ENCODE measurements around the gene AOAH. TPM values are rescaled to one million over a fixed set of nuclear protein-coding genes. Genes with fewer than 3 reads are reported as not detected.
"Not testable (repeated sequence)": the region's sequence is repeated elsewhere in the genome, so short reads cannot be mapped to it uniquely, and the experiment has no call there.

AOAH gene
- total RNA-seq, 4 donors from 2014 or later, result 0.93 to 20.5 (median 9.9) TPM

DNA sequence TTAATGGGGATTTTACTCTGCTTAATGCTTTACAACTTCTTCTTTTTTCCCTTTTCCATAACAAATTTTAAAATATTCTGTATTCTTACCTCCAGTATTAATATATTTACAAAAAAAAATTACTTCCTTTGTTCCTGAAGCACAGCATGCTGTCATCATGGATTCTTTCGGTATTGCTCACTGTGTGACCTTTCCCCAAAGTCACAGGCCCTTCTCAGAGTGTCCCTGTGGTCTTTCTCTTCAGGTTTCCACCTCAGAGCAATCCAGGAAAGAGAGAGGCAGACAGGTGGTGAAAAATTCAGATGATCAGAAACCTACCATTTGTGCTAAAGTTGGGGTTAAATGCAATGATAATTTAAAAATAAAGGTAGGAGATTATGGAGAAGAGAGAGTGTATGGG lies 13.0 kb downstream of the AOAH start:
- ATAC-seq, result no peak

DNA sequence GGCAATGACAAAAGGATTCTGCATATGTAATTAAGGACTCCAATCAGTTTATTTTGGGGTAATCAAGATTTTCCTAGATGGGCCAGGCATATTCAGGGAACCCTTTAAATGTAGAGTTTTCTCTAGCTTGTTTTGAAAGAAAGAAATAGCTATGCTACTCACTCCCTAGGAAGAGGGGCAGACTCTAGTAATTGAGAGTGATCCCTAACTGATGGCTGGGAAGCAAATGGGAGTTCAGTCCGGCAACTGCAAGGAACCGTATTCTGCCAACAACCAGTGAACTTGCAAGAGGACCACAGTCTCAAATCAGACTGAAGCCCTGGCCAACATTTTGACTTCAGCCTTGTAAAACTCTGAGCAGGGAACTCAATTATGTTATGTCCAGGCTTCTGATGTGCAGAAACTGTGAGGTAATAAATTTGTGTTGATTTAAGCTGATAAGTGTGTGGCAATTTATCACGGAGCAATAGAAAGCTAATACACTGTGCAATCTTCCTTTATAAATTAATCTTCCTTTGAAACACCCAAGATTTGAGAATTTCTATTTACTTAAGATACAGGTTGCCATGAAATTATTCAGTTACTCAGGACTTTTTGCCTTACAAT lies 14.0 kb downstream of the AOAH start:
- no peaks in the 10 kb centered on the region for H3K4me1 ChIP-seq
- no peak for ATAC-seq
- H3K27me3 ChIP-seq, result no peaks in the 10 kb centered on the region
- H3K9me3 ChIP-seq, result peaks cover 0 to 15% (median 0%) of the 10 kb centered on the region in 3 donors
- TF ChIP-seq POLR2A (IDR thresholded peaks at IDR 0.05), result no peak
- TF ChIP-seq EP300 (IDR thresholded peaks at IDR 0.05), result no peak
- no peak for TF ChIP-seq POLR2AphosphoS5 (IDR thresholded peaks at IDR 0.05)
- TF ChIP-seq, protein P1, sequence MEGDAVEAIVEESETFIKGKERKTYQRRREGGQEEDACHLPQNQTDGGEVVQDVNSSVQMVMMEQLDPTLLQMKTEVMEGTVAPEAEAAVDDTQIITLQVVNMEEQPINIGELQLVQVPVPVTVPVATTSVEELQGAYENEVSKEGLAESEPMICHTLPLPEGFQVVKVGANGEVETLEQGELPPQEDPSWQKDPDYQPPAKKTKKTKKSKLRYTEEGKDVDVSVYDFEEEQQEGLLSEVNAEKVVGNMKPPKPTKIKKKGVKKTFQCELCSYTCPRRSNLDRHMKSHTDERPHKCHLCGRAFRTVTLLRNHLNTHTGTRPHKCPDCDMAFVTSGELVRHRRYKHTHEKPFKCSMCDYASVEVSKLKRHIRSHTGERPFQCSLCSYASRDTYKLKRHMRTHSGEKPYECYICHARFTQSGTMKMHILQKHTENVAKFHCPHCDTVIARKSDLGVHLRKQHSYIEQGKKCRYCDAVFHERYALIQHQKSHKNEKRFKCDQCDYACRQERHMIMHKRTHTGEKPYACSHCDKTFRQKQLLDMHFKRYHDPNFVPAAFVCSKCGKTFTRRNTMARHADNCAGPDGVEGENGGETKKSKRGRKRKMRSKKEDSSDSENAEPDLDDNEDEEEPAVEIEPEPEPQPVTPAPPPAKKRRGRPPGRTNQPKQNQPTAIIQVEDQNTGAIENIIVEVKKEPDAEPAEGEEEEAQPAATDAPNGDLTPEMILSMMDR (IDR thresholded peaks at IDR 0.05), result no peak
- H3K4me3 ChIP-seq, result no peak overlapping the region
- no peak overlapping the region for H3K27ac ChIP-seq
- H3K36me3 ChIP-seq, result no peaks in the 10 kb centered on the region
- 14 to 38% methylated on average over 1 to 3 of the region's 3 CpGs for WGBS, 2 donors (ENCODE audit: low coverage in 1 of 2)

More for the DNA sequence above, 13.0 kb downstream of the AOAH start:
- no peaks in the 10 kb centered on the region for H3K36me3 ChIP-seq
- peaks cover 0 to 8% (median 0%) of the 10 kb centered on the region in 3 donors for H3K9me3 ChIP-seq
- no peaks in the 10 kb centered on the region for H3K4me1 ChIP-seq
- WGBS, 2 donors (ENCODE audit: low coverage in 1 of 2), result 73 to 80% methylated on average over 1 of the region's 1 CpG
- H3K4me3 ChIP-seq, result no peak overlapping the region
- H3K27me3 ChIP-seq, result no peaks in the 10 kb centered on the region
- H3K27ac ChIP-seq, result no peak overlapping the region
- TF ChIP-seq POLR2A (IDR thresholded peaks at IDR 0.05), result no peak
- no peak for TF ChIP-seq POLR2AphosphoS5 (IDR thresholded peaks at IDR 0.05)
- TF ChIP-seq EP300 (IDR thresholded peaks at IDR 0.05), result no peak
- TF ChIP-seq, protein P1 (IDR thresholded peaks at IDR 0.05), result no peak

DNA sequence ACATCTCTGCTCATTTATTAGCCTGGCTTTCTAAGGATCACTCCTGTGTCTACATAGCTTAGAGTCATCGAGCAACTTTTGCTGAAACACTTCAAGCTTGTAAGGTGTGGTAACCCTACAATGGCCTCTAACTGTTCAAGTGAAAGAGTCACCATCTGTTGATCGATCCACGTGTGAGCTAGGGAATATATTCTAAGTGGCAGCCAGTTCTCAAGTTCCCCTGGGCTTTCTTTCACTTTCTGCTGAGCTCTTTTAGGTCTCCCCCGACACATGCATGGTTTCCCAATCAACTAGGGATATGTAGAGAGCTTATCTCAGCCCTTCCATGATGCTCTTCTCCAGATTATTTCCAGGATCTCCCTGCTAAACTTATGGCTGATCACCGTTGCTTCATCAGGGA lies 15.5 kb downstream of the AOAH start:
- 80 to 83% methylated on average over 2 to 4 of the region's 5 CpGs for WGBS, 2 donors (ENCODE audit: low coverage in 1 of 2)
- ATAC-seq, result no peak
- no peaks in the 10 kb centered on the region for H3K27me3 ChIP-seq
- peaks cover 0 to 15% (median 0%) of the 10 kb centered on the region in 3 donors for H3K9me3 ChIP-seq
- no peaks in the 10 kb centered on the region for H3K4me1 ChIP-seq
- TF ChIP-seq POLR2A (IDR thresholded peaks at IDR 0.05) (no peak), EP300 (IDR thresholded peaks at IDR 0.05) (no peak), POLR2AphosphoS5 (IDR thresholded peaks at IDR 0.05) (no peak)
- TF ChIP-seq, protein P1 (IDR thresholded peaks at IDR 0.05), result no peak
- H3K36me3 ChIP-seq, result no peaks in the 10 kb centered on the region
- H3K27ac ChIP-seq, result no peak overlapping the region
- H3K4me3 ChIP-seq, result no peak overlapping the region

DNA sequence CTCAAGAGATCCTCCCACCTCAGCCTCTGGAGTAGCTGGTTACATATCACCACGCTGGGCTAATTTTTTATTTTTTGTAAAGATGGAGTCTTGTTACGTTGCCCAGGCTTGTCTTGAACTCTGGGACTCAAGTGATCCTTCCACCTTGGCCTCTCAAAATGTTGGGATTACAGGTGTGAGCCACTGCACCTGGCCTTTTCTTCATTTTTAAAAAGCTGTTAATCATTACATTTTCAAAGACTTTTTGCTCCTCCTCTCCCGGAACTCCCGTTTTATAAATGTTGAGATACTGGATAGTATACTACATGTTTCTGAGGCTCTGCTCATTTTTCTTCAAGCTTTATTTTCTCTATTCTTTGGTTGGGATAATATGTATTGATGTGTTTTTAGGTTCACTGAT lies 16.4 kb downstream of the AOAH start:
- WGBS, 2 donors (ENCODE audit: low coverage in 1 of 2), result 67 to 83% methylated on average over 4 of the region's 4 CpGs
- no peaks in the 10 kb centered on the region for H3K36me3 ChIP-seq
- H3K27ac ChIP-seq, result no peak overlapping the region
- no peak for ATAC-seq
- peaks cover 0 to 15% (median 0%) of the 10 kb centered on the region in 3 donors for H3K9me3 ChIP-seq
- no peaks in the 10 kb centered on the region for H3K27me3 ChIP-seq
- H3K4me1 ChIP-seq, result no peaks in the 10 kb centered on the region
- no peak overlapping the region for H3K4me3 ChIP-seq
- TF ChIP-seq POLR2AphosphoS5 (IDR thresholded peaks at IDR 0.05) (no peak), POLR2A (IDR thresholded peaks at IDR 0.05) (no peak), EP300 (IDR thresholded peaks at IDR 0.05) (no peak)
- TF ChIP-seq, protein P1 (IDR thresholded peaks at IDR 0.05), result no peak

DNA sequence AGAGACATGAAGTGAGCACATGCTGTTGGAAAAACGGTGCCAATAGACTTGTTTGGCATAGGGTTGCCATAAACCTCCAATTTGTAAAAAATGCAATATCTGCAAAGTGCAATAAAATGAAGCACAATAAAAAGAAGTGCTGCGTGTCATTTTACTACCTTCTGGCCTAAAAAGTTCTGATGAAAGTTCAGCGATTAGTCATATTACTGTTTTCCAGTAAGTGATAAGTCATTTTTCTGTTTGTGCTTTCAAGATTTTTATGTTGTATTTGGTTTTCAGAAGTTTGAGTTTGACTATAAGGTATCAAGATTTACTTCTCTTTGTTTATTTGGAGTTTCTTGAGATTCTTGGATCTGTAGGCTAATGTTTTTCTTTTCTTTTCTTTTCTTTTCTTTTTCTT lies 16.8 kb downstream of the AOAH start:
- H3K4me1 ChIP-seq, result no peaks in the 10 kb centered on the region
- ATAC-seq, result no peak
- TF ChIP-seq EP300 (IDR thresholded peaks at IDR 0.05) (no peak), POLR2A (IDR thresholded peaks at IDR 0.05) (no peak), POLR2AphosphoS5 (IDR thresholded peaks at IDR 0.05) (no peak)
- TF ChIP-seq, protein P1 (IDR thresholded peaks at IDR 0.05), result no peak
- H3K27ac ChIP-seq, result no peak overlapping the region
- H3K9me3 ChIP-seq, result peaks cover 0 to 15% (median 0%) of the 10 kb centered on the region in 3 donors
- H3K36me3 ChIP-seq, result no peaks in the 10 kb centered on the region
- H3K4me3 ChIP-seq, result no peak overlapping the region
- H3K27me3 ChIP-seq, result no peaks in the 10 kb centered on the region
- WGBS, 2 donors (ENCODE audit: low coverage in 1 of 2), result 92% methylated on average over 3 of the region's 3 CpGs

DNA sequence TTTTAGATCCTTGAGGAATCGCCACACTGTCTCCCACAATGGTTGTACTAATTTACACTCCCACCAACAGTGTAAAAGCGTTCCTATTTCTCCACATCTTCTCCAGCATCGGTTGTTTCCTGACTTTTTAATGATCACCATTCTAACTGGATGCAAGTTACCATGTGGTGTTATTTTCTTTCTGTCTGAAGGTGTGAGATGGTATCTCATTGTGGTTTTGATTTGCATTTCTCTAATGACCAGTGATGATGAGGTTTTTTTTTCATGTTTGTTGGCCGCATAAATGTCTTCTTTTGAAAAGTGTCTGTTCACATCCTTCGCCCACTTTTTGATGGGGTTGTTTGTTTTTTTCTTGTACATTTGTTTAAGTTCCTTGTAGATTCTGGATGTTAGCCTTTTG lies 20.4 kb downstream of the AOAH start:
- not testable (repeated sequence) for H3K4me3 ChIP-seq, H3K27me3 ChIP-seq, ATAC-seq, H3K36me3 ChIP-seq, H3K27ac ChIP-seq, H3K4me1 ChIP-seq
- peaks cover 0 to 15% (median 0%) of the 10 kb centered on the region in 3 donors for H3K9me3 ChIP-seq
- WGBS, 2 donors (ENCODE audit: low coverage in 1 of 2), result 76 to 92% methylated on average over 4 to 5 of the region's 5 CpGs
